OCI-LY1 (cell line): Measurements from ENCODE around the gene DRAP1.

Experiments
- H2AFZ ChIP-seq: fragments of 200-600 bp; sonication (generic), shearing (Covaris generic); 2 replicates; pipeline ENCODE4 v1.6.0; 2014; ENCODE audit warnings: antibody characterized with exemption, mild to moderate bottlenecking, low read length
- H3F3A ChIP-seq: fragments of 200-600 bp; sonication (generic), shearing (Covaris generic); 2 replicates; pipeline ENCODE4 v1.6.0; 2014; ENCODE audit warnings: mild to moderate bottlenecking, antibody characterized with exemption, low read length, moderate library complexity; ENCODE audit not compliant: insufficient read depth
- H3K27ac ChIP-seq: fragments of 200-600 bp; sonication (generic); 2 replicates; pipeline ENCODE4 v1.5.1; 2014; ENCODE audit warnings: low read length, mixed run types, mild to moderate bottlenecking, low read depth; ENCODE audit not compliant: poor library complexity, severe bottlenecking
- H3K27me3 ChIP-seq: fragments of 200-600 bp; sonication (generic); 2 replicates; pipeline ENCODE4 v1.6.0; 2014; ENCODE audit warnings: antibody characterized with exemption, mild to moderate bottlenecking, low read length, moderate library complexity; ENCODE audit not compliant: insufficient read depth
- H3K36me3 ChIP-seq: fragments of 200-600 bp; sonication (generic); 2 replicates; pipeline ENCODE4 v1.6.1; 2014; ENCODE audit warnings: mild to moderate bottlenecking, antibody characterized with exemption, low read length, moderate library complexity, mixed read lengths; ENCODE audit not compliant: insufficient read depth
- H3K4me1 ChIP-seq: fragments of 200-600 bp; sonication (generic); 2 replicates; pipeline ENCODE4 v1.5.1; 2014; ENCODE audit warnings: mild to moderate bottlenecking, low read length, moderate library complexity; ENCODE audit not compliant: insufficient read depth, severe bottlenecking
- H3K4me2 ChIP-seq: fragments of 200-600 bp; sonication (generic), shearing (Covaris generic); 2 replicates; pipeline ENCODE4 v1.6.1; 2014; ENCODE audit warnings: low read length
- H3K4me3 ChIP-seq: fragments of 200-600 bp; sonication (generic); 2 replicates; pipeline ENCODE4 v1.5.1; 2014; ENCODE audit warnings: low read length, low read depth, mild to moderate bottlenecking, mixed read lengths; ENCODE audit not compliant: poor library complexity, severe bottlenecking
- H3K79me2 ChIP-seq: fragments of 200-600 bp; shearing (Covaris generic); 2 replicates; pipeline ENCODE4 v1.6.1; 2016; ENCODE audit warnings: mixed run types, low read length, mixed read lengths; ENCODE audit not compliant: insufficient read depth
- H3K9ac ChIP-seq: fragments of 200-600 bp; sonication (generic), shearing (Covaris generic); 2 replicates; pipeline ENCODE4 v1.6.1; 2014; ENCODE audit warnings: mild to moderate bottlenecking, low read length, mixed read lengths
- H3K9me2 ChIP-seq: fragments of 200-600 bp; sonication (generic), shearing (Covaris generic); 2 replicates; pipeline ENCODE4 v1.6.1; 2014; ENCODE audit warnings: low read depth, mild to moderate bottlenecking, low read length, mixed read lengths
- H3K9me3 ChIP-seq: fragments of 200-600 bp; shearing (Covaris generic); 2 replicates; pipeline ENCODE4 v1.6.1; 2014; ENCODE audit warnings: low read length, mixed read lengths
- H4K20me1 ChIP-seq: fragments of 200-600 bp; sonication (generic), shearing (Covaris generic); 2 replicates; pipeline ENCODE4 v1.6.0; 2016; ENCODE audit warnings: mild to moderate bottlenecking, low read length; ENCODE audit not compliant: insufficient read depth
- EZH2 ChIP-seq: fragments of 200-600 bp; sonication (generic), shearing (Covaris generic); IDR thresholded peaks from 2 replicates; pipeline ENCODE4 v1.8.0; 2017; ENCODE audit warnings: borderline replicate concordance, mixed run types, mild to moderate bottlenecking, antibody characterized with exemption, low read length, moderate library complexity, mixed read lengths
- TF ChIP-seq, protein P1 (sequence below): fragments of 200-600 bp; sonication (generic), shearing (Covaris generic); IDR thresholded peaks from 2 replicates; pipeline ENCODE4 v1.5.1; 2017; ENCODE audit warnings: mild to moderate bottlenecking, antibody characterized with exemption, low read length, moderate library complexity, mixed read lengths

Gene DRAP1, protein sequence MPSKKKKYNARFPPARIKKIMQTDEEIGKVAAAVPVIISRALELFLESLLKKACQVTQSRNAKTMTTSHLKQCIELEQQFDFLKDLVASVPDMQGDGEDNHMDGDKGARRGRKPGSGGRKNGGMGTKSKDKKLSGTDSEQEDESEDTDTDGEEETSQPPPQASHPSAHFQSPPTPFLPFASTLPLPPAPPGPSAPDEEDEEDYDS

DNA sequence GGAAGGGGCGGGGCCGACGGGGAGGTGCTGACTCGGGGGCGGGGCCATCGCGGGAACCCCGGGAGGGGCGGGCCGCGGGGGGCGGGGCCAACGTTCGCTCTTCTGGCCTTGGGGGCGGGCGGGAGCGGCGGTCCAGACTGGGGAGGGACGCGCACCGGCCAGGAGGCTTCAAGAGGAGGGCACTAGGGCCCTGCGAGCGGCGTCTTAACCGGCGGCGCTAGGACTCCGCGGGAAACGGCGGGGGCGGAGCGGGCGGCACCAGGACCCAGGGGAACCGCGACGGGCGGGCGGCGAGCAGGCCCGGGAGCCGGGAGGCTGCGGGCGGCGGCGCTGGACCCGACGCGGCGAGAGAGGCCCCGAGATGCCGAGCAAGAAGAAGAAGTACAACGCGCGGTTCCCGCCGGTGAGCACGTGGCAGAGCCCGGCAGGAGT lies at the start of gene DRAP1:
Gene DRAP1, plus strand, starts transcription at position 286 of the 432 bp plus-strand sequence. Its CDS starts 76 bp downstream, at position 362.
- peak within 1 kb of the TSS; percentile 85 for H3K4me3 ChIP-seq
- 0 out of 2 replicates have a peak, but pooled peaks cover 3% of the 10 kb centered on the region for H3K36me3 ChIP-seq
- no peaks in the 10 kb centered on the region for H3K9me2 ChIP-seq
- H3F3A ChIP-seq: no peaks in the 10 kb centered on the region
- peak within 1 kb of the TSS; percentile 98 for H3K4me2 ChIP-seq
- no peak within 1 kb of the TSS for H3K27ac ChIP-seq
- TF ChIP-seq, protein P1, sequence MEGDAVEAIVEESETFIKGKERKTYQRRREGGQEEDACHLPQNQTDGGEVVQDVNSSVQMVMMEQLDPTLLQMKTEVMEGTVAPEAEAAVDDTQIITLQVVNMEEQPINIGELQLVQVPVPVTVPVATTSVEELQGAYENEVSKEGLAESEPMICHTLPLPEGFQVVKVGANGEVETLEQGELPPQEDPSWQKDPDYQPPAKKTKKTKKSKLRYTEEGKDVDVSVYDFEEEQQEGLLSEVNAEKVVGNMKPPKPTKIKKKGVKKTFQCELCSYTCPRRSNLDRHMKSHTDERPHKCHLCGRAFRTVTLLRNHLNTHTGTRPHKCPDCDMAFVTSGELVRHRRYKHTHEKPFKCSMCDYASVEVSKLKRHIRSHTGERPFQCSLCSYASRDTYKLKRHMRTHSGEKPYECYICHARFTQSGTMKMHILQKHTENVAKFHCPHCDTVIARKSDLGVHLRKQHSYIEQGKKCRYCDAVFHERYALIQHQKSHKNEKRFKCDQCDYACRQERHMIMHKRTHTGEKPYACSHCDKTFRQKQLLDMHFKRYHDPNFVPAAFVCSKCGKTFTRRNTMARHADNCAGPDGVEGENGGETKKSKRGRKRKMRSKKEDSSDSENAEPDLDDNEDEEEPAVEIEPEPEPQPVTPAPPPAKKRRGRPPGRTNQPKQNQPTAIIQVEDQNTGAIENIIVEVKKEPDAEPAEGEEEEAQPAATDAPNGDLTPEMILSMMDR: no peak
- TF ChIP-seq EZH2: no peak
- H3K4me1 ChIP-seq: peaks cover 24% of the 10 kb centered on the region
- H3K9ac ChIP-seq: peak within 1 kb of the TSS; percentile 83
- H3K27me3 ChIP-seq: no peaks in the 10 kb centered on the region
- no peaks in the 10 kb centered on the region for H4K20me1 ChIP-seq
- H3K9me3 ChIP-seq: no peaks in the 10 kb centered on the region
- no peaks in the 10 kb centered on the region for H3K79me2 ChIP-seq
- H2AFZ ChIP-seq: no peak within 1 kb of the TSS

DNA sequence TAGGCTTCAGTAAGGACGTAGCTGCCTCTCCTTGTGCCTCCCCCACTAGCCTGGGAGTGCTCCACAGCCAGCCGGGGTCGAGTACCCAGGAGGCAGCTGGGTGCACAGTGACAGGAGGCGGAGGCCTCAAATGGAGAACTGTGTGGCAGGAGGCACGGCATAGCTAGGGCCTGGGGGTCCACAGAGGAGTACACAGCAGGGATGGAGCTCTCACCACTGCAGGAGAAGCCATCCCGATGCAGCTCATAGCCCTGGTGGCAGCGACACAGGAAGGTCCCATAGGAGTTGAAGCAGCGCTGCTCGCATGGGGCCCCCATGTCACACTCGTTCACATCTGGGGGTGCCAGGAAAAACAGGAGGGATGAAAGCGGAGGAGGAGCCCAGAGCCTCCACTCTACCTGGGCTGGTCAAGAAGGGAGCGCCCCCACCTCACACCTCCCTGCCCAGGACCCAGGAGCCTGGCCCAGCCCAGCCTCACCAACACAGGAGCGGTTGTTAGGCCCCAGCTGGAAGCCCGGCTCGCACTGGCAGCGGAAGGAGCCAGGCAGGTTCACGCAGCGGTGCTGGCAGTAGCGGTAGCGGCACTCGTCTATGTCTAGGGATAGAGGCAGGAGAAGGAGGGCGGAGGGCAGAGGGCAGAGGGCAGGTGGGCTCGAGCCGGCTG lies 49.5 kb upstream of the DRAP1 start:
- Histone ChIP-seq H3K27ac (no peak overlapping the region), H3F3A (no peaks in the 10 kb centered on the region), H3K27me3 (peaks cover 3% of the 10 kb centered on the region; the same call in 1 of the 2 replicates), H3K4me3 (no peak overlapping the region), H3K9ac (no peak overlapping the region), H4K20me1 (no peaks in the 10 kb centered on the region), H3K36me3 (peaks cover 27% of the 10 kb centered on the region), H3K79me2 (no peaks in the 10 kb centered on the region), H3K4me1 (peaks cover 10% of the 10 kb centered on the region), H3K9me3 (no peaks in the 10 kb centered on the region), H2AFZ (no peak overlapping the region), H3K9me2 (no peaks in the 10 kb centered on the region), H3K4me2 (no peak overlapping the region)
- TF ChIP-seq, protein P1: no peak
- no peak for TF ChIP-seq EZH2

DNA sequence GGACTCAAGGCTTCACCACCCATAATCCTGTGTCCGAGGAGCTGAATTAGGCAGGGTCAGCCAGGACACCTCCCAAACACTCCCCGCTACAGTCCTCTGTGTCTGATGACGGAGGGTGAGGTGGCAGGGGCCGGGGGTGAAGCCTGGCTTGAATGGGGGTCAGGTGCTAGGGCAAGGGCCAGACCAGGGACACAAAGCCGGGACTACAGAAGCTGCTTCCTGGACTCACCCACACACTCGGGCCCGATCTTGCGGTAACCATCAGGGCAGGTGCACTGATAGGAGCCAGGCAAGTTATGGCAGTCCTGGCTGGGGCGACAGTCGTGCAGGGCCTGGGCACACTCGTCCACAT lies 48.9 kb upstream of the DRAP1 start:
- H3K36me3 ChIP-seq: peaks cover 22% of the 10 kb centered on the region

More for the DNA sequence above, 48.9 kb upstream of the DRAP1 start:
- no peak overlapping the region for H3K4me2 ChIP-seq
- no peak overlapping the region for H3K4me3 ChIP-seq
- TF ChIP-seq EZH2: no peak
- TF ChIP-seq, protein P1: no peak
- H3K4me1 ChIP-seq: peaks cover 10% of the 10 kb centered on the region
- no peaks in the 10 kb centered on the region for H4K20me1 ChIP-seq
- no peaks in the 10 kb centered on the region for H3K79me2 ChIP-seq
- H3F3A ChIP-seq: no peaks in the 10 kb centered on the region
- H3K27me3 ChIP-seq: peaks cover 3% of the 10 kb centered on the region; the same call in 1 of the 2 replicates
- H3K27ac ChIP-seq: no peak overlapping the region
- no peak overlapping the region for H3K9ac ChIP-seq
- no peaks in the 10 kb centered on the region for H3K9me2 ChIP-seq
- no peaks in the 10 kb centered on the region for H3K9me3 ChIP-seq
- H2AFZ ChIP-seq: no peak overlapping the region
